Stimulated activated memory B cell treated with anti-CD40 and anti-IgM and Interleukin-4, amounts not matched to agents 10 μg/mL and 1 μg/mL and 100 μg/mL, for 72 hours (primary cell): ENCODE data around the gene HAND1.

Experiments
- ATAC-seq: fragments of 150-1000 bp; cut with Tn5 transposase; 2 replicates; pipeline ENCODE4 v1.10.0; 2021
- H3K27ac Mint-ChIP-seq: one replicate; pipeline ENCODE4 v1.8.0; 2022; ENCODE audit warnings: mild to moderate bottlenecking, mixed read lengths
- H3K27me3 Mint-ChIP-seq: one replicate; pipeline ENCODE4 v1.8.0; 2022; ENCODE audit warnings: mixed read lengths
- H3K36me3 Mint-ChIP-seq: one replicate; pipeline ENCODE4 v1.8.0; 2022; ENCODE audit warnings: mixed read lengths
- H3K4me1 Mint-ChIP-seq: one replicate; pipeline ENCODE4 v1.8.0; 2022; ENCODE audit warnings: mixed read lengths
- H3K4me3 Mint-ChIP-seq: one replicate; pipeline ENCODE4 v1.8.0; 2022; ENCODE audit warnings: mild to moderate bottlenecking, moderate library complexity, mixed read lengths
- H3K9me3 Mint-ChIP-seq: one replicate; pipeline ENCODE4 v1.8.0; 2022; ENCODE audit warnings: mixed read lengths

Gene HAND1

DNA sequence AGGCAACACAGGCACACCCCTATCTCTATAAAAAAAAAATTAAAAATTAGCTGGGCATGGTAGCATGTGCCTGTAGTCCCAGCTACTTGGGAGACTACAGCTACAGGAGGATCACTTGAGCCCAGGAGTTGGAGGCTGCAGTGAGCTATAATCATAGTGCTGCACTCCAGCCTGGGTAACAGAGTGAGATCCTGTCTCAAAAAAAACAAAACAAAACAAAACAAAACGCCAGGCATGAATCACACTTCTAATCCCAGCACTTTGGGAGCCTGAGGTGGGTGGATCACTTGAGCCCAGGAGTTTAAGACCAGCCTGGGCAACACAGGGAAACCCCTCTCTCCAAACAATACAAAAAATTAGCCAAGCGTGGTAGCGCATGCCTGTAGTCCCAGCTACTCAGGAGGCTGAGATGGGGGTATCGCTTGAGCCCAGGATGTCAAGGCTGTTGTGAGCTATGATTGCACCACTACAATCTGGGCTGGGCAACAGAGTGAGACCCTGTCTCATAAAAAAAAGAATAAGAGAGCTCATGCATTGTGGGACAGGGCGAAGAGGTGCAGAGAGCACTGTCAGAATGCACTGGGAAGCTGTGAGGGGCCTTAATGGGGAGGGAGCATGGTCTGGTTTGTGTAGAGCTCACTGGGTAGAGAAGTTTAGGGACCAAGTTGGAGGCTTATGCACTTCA is 40.6 kb downstream of the HAND1 start:
- H3K9me3 Mint-ChIP-seq, result no peaks in the 10 kb centered on the region
- H3K4me1 Mint-ChIP-seq, result peaks cover 8% of the 10 kb centered on the region
- H3K4me3 Mint-ChIP-seq, result no peak overlapping the region
- H3K27ac Mint-ChIP-seq, result no peak overlapping the region
- peaks cover 79% of the 10 kb centered on the region for H3K36me3 Mint-ChIP-seq
- no peak for ATAC-seq
- H3K27me3 Mint-ChIP-seq, result no peaks in the 10 kb centered on the region

DNA sequence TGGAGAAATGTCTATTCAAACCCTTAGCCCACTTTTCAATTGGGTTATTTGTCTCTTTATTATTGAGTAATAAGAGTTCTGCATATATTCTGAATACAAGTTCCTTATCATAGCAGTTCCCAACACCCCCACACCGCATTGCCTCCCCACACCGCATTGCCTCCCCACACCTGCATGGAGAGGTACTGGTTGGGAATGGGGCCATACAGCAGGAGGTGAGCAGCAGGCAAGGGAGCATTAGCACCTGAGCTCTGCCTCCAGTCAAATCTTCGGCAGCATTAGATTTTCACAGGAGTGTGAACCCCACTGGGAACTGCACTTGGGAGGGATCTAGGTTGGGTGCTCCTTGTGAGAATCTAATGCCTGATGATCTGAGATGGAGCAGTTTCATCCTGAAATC is 42.8 kb downstream of the HAND1 start:
- no peaks in the 10 kb centered on the region for H3K9me3 Mint-ChIP-seq
- no peaks in the 10 kb centered on the region for H3K27me3 Mint-ChIP-seq
- H3K4me1 Mint-ChIP-seq, result no peaks in the 10 kb centered on the region
- no peak for ATAC-seq
- peaks cover 62% of the 10 kb centered on the region for H3K36me3 Mint-ChIP-seq
- no peak overlapping the region for H3K4me3 Mint-ChIP-seq
- H3K27ac Mint-ChIP-seq, result no peak overlapping the region

DNA sequence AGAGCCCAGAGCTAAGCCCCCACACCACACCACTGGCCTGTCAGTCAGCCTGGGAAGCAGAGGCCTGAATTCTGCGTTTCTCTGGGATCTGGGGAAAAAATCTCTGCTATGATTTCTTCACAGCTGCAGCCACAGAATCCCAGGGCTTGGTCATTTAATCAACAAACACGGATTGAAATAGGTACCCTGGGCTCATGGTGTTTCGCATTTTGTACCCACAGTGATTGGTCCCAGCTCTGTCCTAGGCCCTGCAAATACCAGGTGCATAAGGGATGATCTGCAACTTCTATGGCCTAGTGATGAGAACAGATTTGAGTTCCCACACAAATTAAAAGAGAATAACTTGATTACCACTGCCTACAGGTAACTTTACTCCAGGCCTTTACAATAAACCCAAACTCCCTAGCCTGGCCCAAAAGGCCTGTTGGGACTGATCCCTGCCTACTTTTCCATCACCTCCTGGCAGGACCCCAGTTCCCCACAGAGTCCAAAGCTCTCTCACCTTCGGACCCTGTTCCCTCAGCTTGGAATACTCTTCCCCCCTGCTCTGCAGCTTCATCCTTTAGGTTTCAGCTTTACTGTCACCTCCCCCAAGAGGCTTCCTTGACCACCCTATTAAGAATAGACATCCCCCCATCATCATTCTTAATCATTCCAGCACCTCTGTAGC is 46.9 kb downstream of the HAND1 start:
- no peaks in the 10 kb centered on the region for H3K4me1 Mint-ChIP-seq
- H3K4me3 Mint-ChIP-seq, result no peak overlapping the region
- no peaks in the 10 kb centered on the region for H3K27me3 Mint-ChIP-seq
- H3K9me3 Mint-ChIP-seq, result no peaks in the 10 kb centered on the region
- no peak overlapping the region for H3K27ac Mint-ChIP-seq
- peaks cover 31% of the 10 kb centered on the region for H3K36me3 Mint-ChIP-seq
- no peak for ATAC-seq

DNA sequence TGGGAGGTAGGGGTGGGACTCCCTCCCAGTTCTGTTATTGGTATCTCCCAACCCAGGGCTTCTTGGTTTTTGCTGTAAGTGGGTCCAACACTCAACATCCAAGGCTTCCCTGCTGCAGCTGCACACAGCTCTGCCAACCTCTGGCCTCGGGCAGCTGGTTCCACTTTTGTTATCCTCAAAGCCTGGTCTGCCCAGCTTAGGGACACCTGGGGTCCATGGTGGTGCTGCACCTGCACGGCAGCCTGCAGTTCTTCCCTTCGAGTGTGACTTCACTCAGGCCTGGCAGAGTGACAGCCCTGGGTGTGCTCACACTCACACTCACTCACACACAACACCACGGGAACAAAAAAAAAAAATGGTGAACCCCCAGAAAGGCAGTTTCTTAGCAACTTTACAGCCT is 47.6 kb downstream of the HAND1 start:
- Mint-ChIP-seq H3K27me3 (no peaks in the 10 kb centered on the region), H3K9me3 (no peaks in the 10 kb centered on the region), H3K27ac (no peak overlapping the region), H3K36me3 (peaks cover 26% of the 10 kb centered on the region), H3K4me1 (no peaks in the 10 kb centered on the region), H3K4me3 (no peak overlapping the region)
- ATAC-seq, result no peak

DNA sequence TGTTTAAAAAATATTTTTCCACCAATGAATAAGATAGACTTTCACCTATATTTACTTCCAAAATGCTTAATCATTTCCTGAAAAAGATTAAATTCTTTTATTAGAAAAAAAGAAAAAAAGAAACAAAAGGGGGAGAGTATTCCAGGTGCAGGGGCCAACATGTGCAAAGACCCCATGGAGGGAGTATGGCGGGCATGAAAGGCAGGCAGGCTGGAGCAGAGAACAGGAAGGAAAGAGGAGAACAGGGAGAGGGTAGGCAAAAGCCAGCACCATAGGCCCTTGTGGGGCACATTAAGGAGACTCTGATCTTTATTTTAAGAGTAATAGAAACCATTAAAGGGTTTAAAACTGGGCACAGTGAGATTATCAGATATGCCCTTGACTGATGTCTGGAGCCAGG is 48.7 kb downstream of the HAND1 start:
- Mint-ChIP-seq H3K36me3 (peaks cover 24% of the 10 kb centered on the region), H3K27ac (no peak overlapping the region)

DNA sequence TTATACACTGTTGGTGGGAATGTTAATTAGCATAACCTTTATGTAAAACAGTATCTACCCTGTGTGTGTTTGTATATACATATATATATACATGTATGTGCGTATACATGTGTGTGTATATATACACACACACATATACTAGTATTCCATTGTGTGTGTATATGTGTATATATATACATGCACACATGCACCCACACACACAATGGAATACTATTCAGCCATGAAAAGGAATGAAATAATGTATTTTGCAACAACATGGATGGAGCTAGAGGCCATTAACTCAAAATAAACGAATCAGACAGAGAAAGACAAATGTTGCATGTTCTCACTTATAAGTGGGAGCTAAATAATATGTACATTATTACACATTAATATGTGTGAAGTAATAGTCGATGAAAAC is 49.8 kb downstream of the HAND1 start:
- peaks cover 25% of the 10 kb centered on the region for H3K36me3 Mint-ChIP-seq
- no peak for ATAC-seq
- no peak overlapping the region for H3K4me3 Mint-ChIP-seq
- no peak overlapping the region for H3K27ac Mint-ChIP-seq
- H3K27me3 Mint-ChIP-seq, result no peaks in the 10 kb centered on the region
- H3K4me1 Mint-ChIP-seq, result peaks cover 10% of the 10 kb centered on the region
- peaks cover 7% of the 10 kb centered on the region for H3K9me3 Mint-ChIP-seq

More for the DNA sequence above, 48.7 kb downstream of the HAND1 start:
- Mint-ChIP-seq H3K27me3 (no peaks in the 10 kb centered on the region), H3K4me1 (peaks cover 4% of the 10 kb centered on the region), H3K9me3 (no peaks in the 10 kb centered on the region), H3K4me3 (no peak overlapping the region)
- no peak for ATAC-seq
